DMS53 treated with DMSO at 0.1 percent for 48 hours (cell line): ENCODE measurements around the gene SERPINB1.
A peak's percentile ranks its signal among the peaks of the same experiment; 100 is the strongest.

ENCODE experiments used
- DNase-seq: peaks from one replicate; lab custom pipeline; 2025; ENCODE audit not compliant: unreplicated experiment; lab: John Stamatoyannopoulos, UW

Gene SERPINB1

DNA sequence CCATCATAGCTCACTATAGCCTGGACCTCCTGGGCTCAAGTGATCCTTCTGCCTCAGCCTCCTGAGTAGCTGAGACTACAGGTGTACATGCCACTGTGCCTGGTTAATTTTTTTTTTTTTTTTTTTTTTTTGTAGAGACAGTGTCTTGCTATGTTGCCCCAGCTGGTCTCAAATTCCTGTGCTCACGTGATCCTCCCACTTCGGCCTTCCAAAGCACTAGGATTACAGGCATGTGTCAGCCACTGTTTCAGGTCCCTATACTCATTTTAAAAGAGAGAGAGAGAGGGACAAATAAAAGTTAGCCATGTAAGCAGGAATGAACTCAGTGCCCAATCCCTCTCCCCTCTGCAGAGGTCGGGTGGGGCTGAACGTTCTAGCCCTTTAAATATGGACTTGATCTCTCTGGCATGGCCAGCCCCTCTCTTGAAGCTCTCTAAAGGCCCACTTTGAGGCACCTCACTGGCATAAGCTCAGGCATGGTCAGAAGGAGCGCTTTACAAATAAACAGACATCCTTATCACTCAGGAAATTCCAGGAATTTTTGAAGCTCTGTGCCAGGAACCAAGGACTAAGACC lies 9.0 kb upstream of the SERPINB1 start:
- no peak for DNase-seq

- DNase-seq, result no peak
Observed at GRCh38 chr6:2848851-2849250, 7.2 kb upstream of the SERPINB1 start.

DNA sequence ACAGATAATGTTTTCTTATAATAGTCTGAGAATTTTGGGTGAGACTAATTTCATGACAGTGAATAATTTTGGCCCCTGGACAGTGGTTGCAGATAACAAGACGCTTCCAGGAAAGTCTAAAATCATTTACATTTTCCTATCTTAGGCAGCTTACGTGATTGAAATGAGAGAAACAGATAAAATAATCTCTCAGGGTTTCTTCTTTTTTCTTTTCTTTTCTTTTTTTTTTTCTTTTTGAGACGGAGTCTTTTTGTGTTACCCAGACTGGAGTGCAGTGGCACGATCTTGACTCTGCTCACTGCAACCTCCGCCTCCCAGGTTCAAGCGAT lies 4.2 kb upstream of the SERPINB1 start:
- DNase-seq, result no peak

GRCh38 chr6:2844008-2844407 lies 2.3 kb upstream of the SERPINB1 start:
- DNase-seq, result no peak

DNA sequence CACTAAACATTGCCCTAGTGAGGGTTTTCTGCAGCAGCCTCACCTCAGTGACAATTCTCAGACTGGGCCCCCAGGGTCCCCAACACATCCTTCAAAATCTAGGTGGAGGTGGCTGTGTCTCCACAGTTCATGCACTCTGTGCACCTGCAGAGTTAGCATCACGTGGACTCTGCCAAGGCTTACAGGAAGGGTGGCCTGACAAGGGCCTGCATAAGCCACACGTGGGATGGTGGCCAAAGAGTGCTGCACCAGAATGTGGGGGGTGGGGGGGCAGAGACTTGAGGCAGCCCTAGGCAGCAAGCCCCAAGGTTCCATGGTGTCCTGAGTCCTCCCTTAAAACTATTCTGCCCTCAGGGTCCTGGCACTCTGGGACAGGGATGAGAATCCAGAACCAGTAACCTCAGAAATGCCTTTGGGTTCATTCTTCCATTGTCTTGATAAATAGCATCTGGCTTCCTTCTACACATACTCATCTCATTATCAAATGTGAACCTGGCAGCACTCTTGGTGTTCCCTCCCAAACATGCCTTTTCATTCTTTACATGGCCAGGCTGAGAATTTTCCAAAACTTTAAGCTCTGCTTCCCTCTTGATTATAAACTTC lies 1.6 kb upstream of the SERPINB1 start:
- DNase-seq, result no peak

DNA sequence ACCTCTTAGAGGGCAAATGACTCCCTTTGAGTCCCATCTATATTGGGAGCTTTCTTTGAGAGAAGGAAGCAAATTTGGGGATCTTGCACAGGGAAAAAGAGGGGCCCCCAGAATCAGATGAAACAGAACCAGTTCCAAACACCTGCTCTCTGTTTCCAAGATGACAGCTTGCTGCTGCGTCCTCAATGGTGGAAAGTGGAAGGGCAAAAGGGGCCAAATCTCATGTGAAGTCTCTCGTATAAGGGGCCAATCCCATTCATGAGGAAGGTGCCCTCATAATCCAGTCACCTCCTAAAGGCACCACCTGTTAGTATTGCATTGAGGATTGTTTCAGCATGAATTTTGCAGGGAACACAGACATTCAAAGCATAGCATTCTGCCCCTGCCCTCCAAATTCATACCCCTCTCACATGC lies 483 bp upstream of the SERPINB1 start:
- no peak for DNase-seq

- no peak for DNase-seq
Observed at GRCh38 chr6:2840749-2841061, 958 bp downstream of the SERPINB1 start.

DNA sequence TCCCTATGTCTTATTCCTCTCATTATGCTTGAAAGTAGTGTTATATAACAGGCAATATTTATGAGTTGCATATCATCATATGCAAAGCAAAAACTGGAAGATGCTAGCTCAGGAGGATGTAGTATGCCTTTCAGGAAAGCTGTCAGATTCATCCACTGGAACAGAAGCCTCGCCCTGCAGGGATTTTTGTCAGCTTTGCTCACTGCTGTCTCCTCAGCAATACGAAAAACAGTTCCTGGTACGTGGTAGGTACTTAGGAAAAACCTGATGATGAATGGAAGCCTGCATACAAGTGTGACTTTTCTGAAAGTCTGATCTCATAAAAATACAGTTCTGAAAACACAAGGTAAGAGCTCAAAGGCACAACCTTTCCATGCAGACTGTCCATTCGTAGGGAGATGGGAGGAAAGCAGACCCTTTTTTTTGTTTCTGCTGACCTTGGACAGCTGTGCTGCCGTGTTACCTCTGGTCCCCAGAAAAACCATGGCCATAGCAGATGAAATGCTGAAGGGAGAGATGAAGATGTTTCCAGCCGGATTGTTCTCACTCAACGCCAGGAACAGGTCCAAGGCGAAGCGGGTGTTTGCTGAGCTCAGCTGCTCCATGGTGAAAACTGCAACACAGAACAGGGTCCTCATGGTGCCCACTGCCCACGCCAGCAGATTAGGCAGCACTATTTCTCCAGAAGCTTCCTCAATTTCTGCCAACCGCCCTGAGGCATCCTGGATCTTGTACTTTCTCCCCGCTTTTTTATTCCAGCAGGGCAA lies 1.5 kb downstream of the SERPINB1 start:
- peak; percentile 50 for DNase-seq

DNA sequence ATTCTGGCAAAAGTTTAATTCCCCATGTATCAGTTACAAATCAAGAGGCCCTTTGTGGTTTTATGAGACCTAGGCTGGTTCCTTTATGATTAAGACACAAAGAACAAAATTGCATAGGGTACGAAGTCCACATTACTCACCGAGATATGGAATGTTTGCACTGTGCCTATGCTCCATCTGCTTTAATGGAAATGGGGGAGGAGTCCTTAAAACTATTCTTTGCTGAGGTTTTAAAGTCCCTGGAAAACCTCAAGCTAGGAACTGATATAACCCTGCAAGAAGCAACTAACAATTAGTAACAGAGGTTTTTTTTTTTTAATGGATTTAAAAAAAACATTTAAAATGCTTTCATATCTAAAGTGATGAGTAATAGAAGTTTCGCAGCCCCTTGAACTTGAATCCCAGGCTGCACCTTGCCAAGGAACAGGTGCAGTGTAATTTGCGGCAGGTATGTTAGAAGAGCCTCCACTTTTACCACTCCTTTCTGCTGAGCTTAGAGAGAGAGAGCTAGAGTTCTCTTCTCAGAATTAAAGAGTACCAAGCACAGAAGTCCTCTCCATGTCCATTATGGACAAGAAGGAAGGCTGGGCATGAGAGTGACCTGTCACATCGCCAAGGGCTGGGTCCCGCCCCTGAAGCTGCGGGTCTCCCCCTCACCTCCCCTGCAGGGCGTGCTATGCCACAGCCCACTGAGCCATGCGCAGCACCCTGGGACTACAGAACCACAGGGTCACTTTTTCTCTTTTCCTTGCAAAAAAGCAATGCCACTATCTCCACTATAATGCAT lies 2.3 kb downstream of the SERPINB1 start:
- peak; percentile 87 for DNase-seq

- DNase-seq, result no peak
Observed at GRCh38 chr6:2838251-2838650, 3.4 kb downstream of the SERPINB1 start.

DNA sequence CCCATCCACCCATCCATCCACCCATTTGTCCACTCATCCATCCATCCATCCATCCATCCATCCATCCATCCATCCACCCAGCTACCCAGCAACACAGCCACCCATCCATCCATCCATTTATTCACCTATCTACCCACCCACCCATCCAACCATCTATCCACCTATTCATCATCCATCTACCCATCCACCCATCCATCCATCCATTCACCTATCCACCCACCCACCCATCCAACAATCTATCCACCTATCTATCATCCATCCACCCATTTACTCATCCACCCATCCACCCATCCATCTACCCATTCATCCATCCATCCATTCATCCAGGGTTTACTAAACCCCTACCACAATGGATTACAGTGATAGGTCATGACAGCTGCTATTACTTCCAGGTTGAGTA lies 7.4 kb downstream of the SERPINB1 start:
- no peak for DNase-seq

GRCh38 chr6:2831392-2831791 lies 10.3 kb downstream of the SERPINB1 start:
- no peak for DNase-seq

DNA sequence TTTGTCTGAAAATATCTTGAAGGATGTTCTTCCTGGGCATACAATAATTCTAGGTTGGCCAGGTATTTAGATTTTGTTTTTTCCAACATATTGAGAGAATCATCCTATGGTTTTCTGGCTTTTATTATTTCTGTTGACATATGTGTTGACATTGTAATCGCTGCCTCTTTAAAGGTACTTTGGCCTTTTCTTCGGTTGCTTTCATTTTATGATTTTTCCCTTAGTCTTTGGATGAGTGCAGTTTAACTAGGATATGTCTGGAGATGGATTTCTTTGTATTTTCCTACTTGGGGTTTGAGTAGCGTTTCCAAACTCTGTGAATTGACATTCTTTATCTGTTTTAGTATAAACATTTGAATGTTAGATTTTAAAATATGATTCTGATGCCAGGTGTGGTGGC lies 11.5 kb downstream of the SERPINB1 start:
- peak; percentile 14 for DNase-seq

GRCh38 chr6:2829253-2829652 lies 12.4 kb downstream of the SERPINB1 start:
- no peak for DNase-seq

GRCh38 chr6:2828629-2829028 lies 13.0 kb downstream of the SERPINB1 start:
- no peak for DNase-seq

DNA sequence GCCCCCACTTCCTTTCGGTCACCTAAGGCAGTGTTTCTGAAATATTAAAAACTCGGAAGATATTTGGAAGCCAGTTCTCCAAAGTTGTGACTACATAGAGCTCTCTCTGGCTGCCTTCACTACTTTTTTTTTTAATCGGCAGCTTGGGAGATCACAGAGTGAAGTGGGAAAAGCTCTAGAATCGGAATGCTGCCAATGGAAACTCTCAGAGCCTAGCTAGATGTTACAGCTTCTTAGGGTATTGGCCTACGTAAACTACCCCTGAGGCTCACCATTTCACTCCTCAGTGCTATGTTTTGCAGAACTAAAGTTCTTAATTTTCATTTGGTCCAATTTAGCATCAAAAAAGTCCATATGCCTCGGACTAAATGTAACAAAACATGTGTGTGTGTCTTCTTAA lies 14.5 kb downstream of the SERPINB1 start:
- no peak for DNase-seq

- no peak for DNase-seq
Observed at GRCh38 chr6:2826131-2826530, 15.5 kb downstream of the SERPINB1 start.

GRCh38 chr6:2823104-2823850 lies 18.4 kb downstream of the SERPINB1 start:
- DNase-seq, result no peak

DNA sequence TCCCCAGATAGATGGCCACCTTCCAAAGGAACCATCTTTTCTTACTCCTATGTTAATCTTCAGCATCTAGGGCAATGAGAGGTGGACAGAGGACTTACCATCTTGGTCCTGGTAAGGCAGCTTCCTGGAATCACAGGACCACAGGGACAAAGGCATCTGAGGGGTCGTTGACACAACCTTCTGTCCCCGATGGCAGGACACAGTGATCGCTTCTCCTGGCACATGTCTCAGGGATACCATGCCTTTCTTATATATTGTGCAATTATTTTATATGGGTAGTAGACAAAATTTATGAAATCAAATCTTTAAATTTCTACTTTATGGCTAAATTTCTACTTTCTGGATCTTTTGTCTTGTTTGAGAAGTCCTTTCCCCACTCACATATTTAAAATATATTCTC lies 20.1 kb downstream of the SERPINB1 start:
- no peak for DNase-seq

DNA sequence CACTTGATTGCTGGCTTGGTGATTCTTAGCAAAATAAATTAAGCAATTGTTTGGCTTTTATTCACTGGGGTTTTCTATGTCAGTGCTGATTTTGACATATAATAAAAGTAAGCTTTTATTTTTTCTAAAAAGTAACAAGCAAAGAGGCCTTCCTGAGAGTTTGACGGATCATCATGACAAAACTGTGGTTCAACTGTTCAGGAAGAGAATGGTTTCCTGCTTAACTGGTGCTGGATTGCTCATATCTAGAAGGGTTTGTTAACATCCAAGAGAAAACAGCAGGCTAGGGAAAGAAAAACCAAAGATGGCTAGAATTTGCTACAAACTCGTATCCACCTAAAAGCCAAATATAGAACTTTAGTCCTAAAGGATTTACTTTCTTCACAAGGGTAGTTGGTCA lies 21.2 kb downstream of the SERPINB1 start:
- no peak for DNase-seq

DNA sequence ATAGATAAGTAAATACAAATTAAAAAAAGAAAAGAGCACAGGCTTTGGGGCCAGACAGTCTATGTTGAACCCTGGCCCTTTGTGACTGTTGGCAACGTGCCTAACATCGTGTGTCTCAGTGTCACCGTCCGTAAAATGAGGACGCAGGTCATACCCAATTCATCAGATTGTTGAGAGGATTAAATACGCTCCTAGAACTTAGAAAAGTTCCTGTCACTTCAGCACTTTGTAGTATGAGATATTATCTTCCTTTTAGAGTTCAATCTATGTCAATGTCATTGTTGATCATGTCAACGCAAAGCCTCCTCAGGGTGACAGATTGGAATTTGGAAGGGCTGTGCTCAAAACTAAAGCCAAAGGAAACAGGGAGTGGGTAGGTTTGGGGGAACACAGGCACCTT lies 21.7 kb downstream of the SERPINB1 start:
- DNase-seq, result no peak
